NCI-H226 (cell line): ENCODE data around the gene KRT79.

Experiments
- DNase-seq: peaks from one replicate; pipeline ENCODE4 v3.0.0-alpha.2; 2015

The KRT79 gene

GRCh38 chr12:52817699-52818238 is 16.3 kb downstream of the KRT79 start:
- no peak for DNase-seq

- no peak for DNase-seq
Observed at GRCh38 chr12:52817003-52817698, 17.0 kb downstream of the KRT79 start.

GRCh38 chr12:52815676-52816588 is 18.2 kb downstream of the KRT79 start:
- DNase-seq = no peak

- no peak for DNase-seq
Observed at GRCh38 chr12:52815161-52815560, 18.9 kb downstream of the KRT79 start.

- DNase-seq = no peak
Observed at GRCh38 chr12:52814710-52815155, 19.4 kb downstream of the KRT79 start.

GRCh38 chr12:52813885-52814709 is 20.0 kb downstream of the KRT79 start, which contains the start of gene KRT4:
KRT4 (minus strand) TSS chr12:52814116; CDS start chr12:52814058, 58 bp downstream.
- DNase-seq = peak; percentile 43

GRCh38 chr12:52813203-52813819 is 20.8 kb downstream of the KRT79 start:
- DNase-seq = no peak

- DNase-seq = peak; percentile 49
Observed at GRCh38 chr12:52812749-52813148, 21.4 kb downstream of the KRT79 start.

- DNase-seq = no peak
Observed at GRCh38 chr12:52812073-52812400, 22.1 kb downstream of the KRT79 start.

GRCh38 chr12:52811191-52812072 is 22.7 kb downstream of the KRT79 start:
- no peak for DNase-seq

GRCh38 chr12:52810554-52810953 is 23.6 kb downstream of the KRT79 start:
- DNase-seq = no peak

GRCh38 chr12:52809166-52809565 is 24.9 kb downstream of the KRT79 start:
- DNase-seq = no peak

GRCh38 chr12:52808573-52809160 is 25.4 kb downstream of the KRT79 start:
- DNase-seq = no peak

- DNase-seq = no peak
Observed at GRCh38 chr12:52807544-52808470, 26.3 kb downstream of the KRT79 start.

- DNase-seq = no peak
Observed at GRCh38 chr12:52806821-52807543, 27.1 kb downstream of the KRT79 start.

GRCh38 chr12:52806169-52806811 is 27.8 kb downstream of the KRT79 start:
- DNase-seq = no peak

- DNase-seq = peak; percentile 70
Observed at GRCh38 chr12:52805739-52806138, 28.4 kb downstream of the KRT79 start.

GRCh38 chr12:52805000-52805399 is 29.1 kb downstream of the KRT79 start:
- no peak for DNase-seq

GRCh38 chr12:52802442-52802841 is 31.7 kb downstream of the KRT79 start:
- DNase-seq = no peak
